K562 (cell line): ENCODE results near the gene PKIB.

Experiments
- CTCF ChIP-seq, 3 experiments: IDR thresholded peaks in 2 of 3; conservative IDR thresholded peaks in 1 of 3; 2 replicates each; pipeline ENCODE4 v1.5.1; 2011 to 2012; ENCODE audit warnings: low read length in 3 of 3, mild to moderate bottlenecking in 3 of 3, control low read depth in 2 of 3, improper control_type of control experiment in 1 of 3, inconsistent platforms in 1 of 3, low read depth in 1 of 3, mixed read lengths in 1 of 3, moderate library complexity in 1 of 3; ENCODE audit not compliant: insufficient read depth in 2 of 3
- E2F6 ChIP-seq, 2 experiments: IDR thresholded peaks; 2 replicates each; pipeline ENCODE4 v1.6.1; 2011; ENCODE audit warnings: borderline replicate concordance in 1 of 2, control low read depth in 1 of 2, low read depth in 1 of 2, low read length in 1 of 2, mild to moderate bottlenecking in 1 of 2, mixed read lengths in 1 of 2, moderate library complexity in 1 of 2; ENCODE audit not compliant: insufficient read depth in 1 of 2, insufficient read length in 1 of 2, poor library complexity in 1 of 2, severe bottlenecking in 1 of 2; ENCODE audit errors: extremely low read depth in 1 of 2
- GATA2 ChIP-seq: sonication (generic); formaldehyde crosslinking; IDR thresholded peaks from 2 replicates; pipeline ENCODE4 v1.4.0; 2020; ENCODE audit warnings: mild to moderate bottlenecking, missing genetic modification reagents
- MYNN ChIP-seq, 2 experiments: sonication (generic); formaldehyde crosslinking in 1 of 2; IDR thresholded peaks; 2 replicates each; pipeline versions ENCODE4 v1.5.0 to v1.6.1; 2016 to 2020; ENCODE audit warnings: antibody characterized with exemption in 1 of 2, missing genetic modification reagents in 1 of 2
- NR3C1 ChIP-seq: sonication (generic); formaldehyde crosslinking; IDR thresholded peaks from 2 replicates; pipeline ENCODE4 v1.8.1; 2022; ENCODE audit warnings: missing genetic modification reagents
- SMARCB1 ChIP-seq: IDR thresholded peaks from 2 replicates; pipeline ENCODE4 v1.6.1; 2011; ENCODE audit warnings: improper control_type of control experiment, low read depth; ENCODE audit not compliant: insufficient read length
- SMARCC2 ChIP-seq: fragments of 450-650 bp; IDR thresholded peaks from 2 replicates; pipeline ENCODE4 v1.6.1; 2017; ENCODE audit warnings: antibody characterized with exemption, moderate library complexity, mild to moderate bottlenecking, low read depth

GRCh38 chr6:122712093-122712447 is 101.9 kb downstream of the PKIB start:
- no peak for TF ChIP-seq SMARCB1
- no peak for TF ChIP-seq NR3C1 (CRISPR knock-in tag)
- no peak for TF ChIP-seq CTCF (IDR thresholded peaks at IDR 0.05 in 2 of 3, conservative IDR thresholded peaks at IDR 0.05 in 1 of 3; ENCODE audit: insufficient read depth in 2 of 3, low read depth in 1 of 3, low read length in 3 of 3)
- TF ChIP-seq SMARCC2, result no peak
- TF ChIP-seq E2F6 (IDR thresholded peaks at IDR 0.05; ENCODE audit: borderline replicate concordance in 1 of 2, extremely low read depth in 1 of 2, insufficient read depth in 1 of 2, insufficient read length in 1 of 2, low read depth in 1 of 2, low read length in 1 of 2, poor library complexity in 1 of 2, severe bottlenecking in 1 of 2), result no peak
- no peak for TF ChIP-seq GATA2 (CRISPR knock-in tag)
- TF ChIP-seq MYNN (IDR thresholded peaks at IDR 0.05), result no peak
- TF ChIP-seq MYNN (CRISPR knock-in tag; IDR thresholded peaks at IDR 0.05), result no peak
